Measurements from ENCODE around the gene SPNS1. TPM values are rescaled to one million over a fixed set of nuclear protein-coding genes. Genes with fewer than 3 reads are reported as not detected.
"Not testable (repeated sequence)": the region's sequence is repeated elsewhere in the genome, so short reads cannot be mapped to it uniquely, and the experiment has no call there.

Gene SPNS1
- total RNA-seq, 1 experiment from 2014 or later = 61.3 TPM

GRCh38 chr16:28964072-28964471, 10.5 kb upstream of the SPNS1 start:
- no peaks in the 10 kb centered on the region for H3K9me3 ChIP-seq
- POLR2A ChIA-PET = no interaction called here
- no peaks in the 10 kb centered on the region for H3K27me3 Mint-ChIP-seq (ENCODE audit: insufficient read depth, unreplicated experiment)
- TF ChIP-seq CTCF (IDR thresholded peaks at IDR 0.05; ENCODE audit: insufficient read depth in 1 of 2, low read depth in 1 of 2, low read length in 1 of 2, severe bottlenecking in 1 of 2, unreplicated experiment in 1 of 2) = no peak
- intact Hi-C loops (cut with micrococcal nuclease; ENCODE audit: unreplicated experiment) = no loop called here
- no peaks in the 10 kb centered on the region for H3K4me1 Mint-ChIP-seq (ENCODE audit: low read depth, unreplicated experiment)
- BruUV-seq (replicated peaks) = no TSS peak
- no peak overlapping the region for H3K27ac Mint-ChIP-seq (ENCODE audit: unreplicated experiment)
- peaks cover 53% of the 10 kb centered on the region for H3K36me3 Mint-ChIP-seq (ENCODE audit: insufficient read depth, unreplicated experiment)
- no peak overlapping the region for H3K4me3 ChIP-seq (ENCODE audit: low read depth, low read length)
- CTCF ChIA-PET = interaction anchor here (0.6 kb wide), 1 partner anchor 46 kb away, joined by 5 read pairs; no protein-coding TSS in a partner anchor
- no peak overlapping the region for H3K4me3 Mint-ChIP-seq (ENCODE audit: unreplicated experiment)
- no peak for DNase-seq
- no peaks in the 10 kb centered on the region for H3K4me1 ChIP-seq
- no peaks in the 10 kb centered on the region; the same call in 1 of the 2 replicates for H3K36me3 ChIP-seq (ENCODE audit: control insufficient read depth, insufficient read depth, low read length)
- no peaks in the 10 kb centered on the region for H3K27me3 ChIP-seq (replicated peaks; ENCODE audit: control insufficient read depth, insufficient read depth, low read length)
- H3K9me3 Mint-ChIP-seq (ENCODE audit: unreplicated experiment) = no peaks in the 10 kb centered on the region

GRCh38 chr16:28964496-28964895, 10.1 kb upstream of the SPNS1 start:
- H3K9me3 ChIP-seq = no peaks in the 10 kb centered on the region
- H3K36me3 ChIP-seq (ENCODE audit: control insufficient read depth, insufficient read depth, low read length) = no peaks in the 10 kb centered on the region; the same call in 1 of the 2 replicates
- no peak for TF ChIP-seq CTCF (IDR thresholded peaks at IDR 0.05; ENCODE audit: insufficient read depth in 1 of 2, low read depth in 1 of 2, low read length in 1 of 2, severe bottlenecking in 1 of 2, unreplicated experiment in 1 of 2)
- no TSS peak for BruUV-seq (replicated peaks)
- intact Hi-C loops (cut with micrococcal nuclease; ENCODE audit: unreplicated experiment) = no loop called here
- H3K9me3 Mint-ChIP-seq (ENCODE audit: unreplicated experiment) = no peaks in the 10 kb centered on the region
- no peaks in the 10 kb centered on the region for H3K27me3 Mint-ChIP-seq (ENCODE audit: insufficient read depth, unreplicated experiment)
- H3K4me1 Mint-ChIP-seq (ENCODE audit: low read depth, unreplicated experiment) = no peaks in the 10 kb centered on the region
- H3K4me3 ChIP-seq (ENCODE audit: low read depth, low read length) = no peak overlapping the region
- peaks cover 50% of the 10 kb centered on the region for H3K36me3 Mint-ChIP-seq (ENCODE audit: insufficient read depth, unreplicated experiment)
- no peak overlapping the region for H3K4me3 Mint-ChIP-seq (ENCODE audit: unreplicated experiment)
- no peak for DNase-seq
- ChIA-PET CTCF (no interaction called here), POLR2A (no interaction called here)
- H3K27ac Mint-ChIP-seq (ENCODE audit: unreplicated experiment) = no peak overlapping the region
- H3K27me3 ChIP-seq (replicated peaks; ENCODE audit: control insufficient read depth, insufficient read depth, low read length) = no peaks in the 10 kb centered on the region
- no peaks in the 10 kb centered on the region for H3K4me1 ChIP-seq

DNA sequence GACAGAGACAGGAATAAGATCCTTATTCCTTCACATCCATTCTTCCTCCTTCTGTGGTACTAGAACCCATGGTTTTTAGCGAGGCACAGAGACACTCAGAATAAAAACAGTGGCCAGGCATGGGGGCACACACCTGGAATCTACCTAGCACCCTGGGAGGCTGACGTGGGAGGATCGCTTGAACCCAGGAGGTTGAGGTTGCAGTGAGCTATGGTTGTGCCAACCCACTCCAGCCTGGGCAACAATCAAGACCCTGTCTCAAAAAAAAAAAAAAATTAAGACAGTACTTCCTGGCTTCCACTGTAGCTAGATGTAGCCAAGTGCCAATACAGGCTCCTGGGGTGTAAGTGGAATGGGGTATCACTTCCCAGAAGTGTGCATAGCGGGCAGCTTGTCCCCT, 7.4 kb upstream of the SPNS1 start:
- Mint-ChIP-seq H3K27me3 (ENCODE audit: insufficient read depth, unreplicated experiment) (no peaks in the 10 kb centered on the region), H3K27ac (ENCODE audit: unreplicated experiment) (no peak overlapping the region), H3K4me1 (ENCODE audit: low read depth, unreplicated experiment) (no peaks in the 10 kb centered on the region), H3K4me3 (ENCODE audit: unreplicated experiment) (no peak overlapping the region), H3K36me3 (ENCODE audit: insufficient read depth, unreplicated experiment) (peaks cover 28% of the 10 kb centered on the region), H3K9me3 (ENCODE audit: unreplicated experiment) (no peaks in the 10 kb centered on the region)
- no TSS peak for BruUV-seq (replicated peaks)
- Histone ChIP-seq H3K27me3 (replicated peaks; ENCODE audit: control insufficient read depth, insufficient read depth, low read length) (no peaks in the 10 kb centered on the region), H3K4me3 (ENCODE audit: low read depth, low read length) (no peak overlapping the region), H3K9me3 (no peaks in the 10 kb centered on the region), H3K36me3 (ENCODE audit: control insufficient read depth, insufficient read depth, low read length) (no peaks in the 10 kb centered on the region; the same call in 1 of the 2 replicates), H3K4me1 (no peaks in the 10 kb centered on the region)
- intact Hi-C loops (cut with micrococcal nuclease; ENCODE audit: unreplicated experiment) = no loop called here
- DNase-seq = no peak
- CTCF ChIA-PET = interaction anchor here (0.7 kb wide), 1 partner anchor 22 kb away, joined by 4 read pairs; no protein-coding TSS in a partner anchor
- POLR2A ChIA-PET = no interaction called here
- TF ChIP-seq CTCF (IDR thresholded peaks at IDR 0.05; ENCODE audit: insufficient read depth in 1 of 2, low read depth in 1 of 2, low read length in 1 of 2, severe bottlenecking in 1 of 2, unreplicated experiment in 1 of 2) = no peak

DNA sequence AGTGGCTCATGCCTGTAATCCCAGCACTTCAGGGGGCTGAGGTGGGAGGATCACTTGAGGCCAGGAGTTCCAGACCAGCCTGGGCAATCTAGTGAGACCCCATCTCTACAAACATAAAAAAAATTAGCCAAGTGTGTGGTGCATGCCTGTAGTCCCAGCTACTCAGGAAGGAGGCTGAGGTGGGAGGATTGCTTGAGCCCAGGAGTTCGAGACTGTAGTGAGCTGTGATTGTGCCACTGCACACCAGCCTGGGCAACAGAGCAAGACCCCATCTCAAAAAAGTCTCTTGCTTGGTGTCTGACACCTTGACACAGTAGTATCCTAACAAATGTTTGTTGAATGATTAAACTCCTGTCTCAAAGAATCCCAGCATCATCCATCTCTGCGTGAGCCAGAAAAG, 4.9 kb upstream of the SPNS1 start:
- H3K27ac Mint-ChIP-seq (ENCODE audit: unreplicated experiment); H3K9me3 ChIP-seq; BruUV-seq (replicated peaks); H3K4me3 Mint-ChIP-seq (ENCODE audit: unreplicated experiment); POLR2A ChIA-PET; H3K4me1 Mint-ChIP-seq (ENCODE audit: low read depth, unreplicated experiment); H3K9me3 Mint-ChIP-seq (ENCODE audit: unreplicated experiment); H3K27me3 Mint-ChIP-seq (ENCODE audit: insufficient read depth, unreplicated experiment); H3K4me3 ChIP-seq (ENCODE audit: low read depth, low read length); H3K4me1 ChIP-seq; H3K27me3 ChIP-seq (replicated peaks; ENCODE audit: control insufficient read depth, insufficient read depth, low read length); H3K36me3 ChIP-seq (ENCODE audit: control insufficient read depth, insufficient read depth, low read length); DNase-seq: not testable (repeated sequence)
- peaks cover 17% of the 10 kb centered on the region for H3K36me3 Mint-ChIP-seq (ENCODE audit: insufficient read depth, unreplicated experiment)
- CTCF ChIA-PET = interaction anchor here (1.0 kb wide), 1 partner anchor 8 kb away, joined by 3 read pairs; no protein-coding TSS in a partner anchor
- intact Hi-C loops (cut with micrococcal nuclease; ENCODE audit: unreplicated experiment) = loop anchor here (5.0 kb wide), 1 partner anchor 1098 kb away; the partner anchor contains the start of gene ALDOA

All from Caco-2 (cell line).